ENCODE data around the gene OSER1.

DNA sequence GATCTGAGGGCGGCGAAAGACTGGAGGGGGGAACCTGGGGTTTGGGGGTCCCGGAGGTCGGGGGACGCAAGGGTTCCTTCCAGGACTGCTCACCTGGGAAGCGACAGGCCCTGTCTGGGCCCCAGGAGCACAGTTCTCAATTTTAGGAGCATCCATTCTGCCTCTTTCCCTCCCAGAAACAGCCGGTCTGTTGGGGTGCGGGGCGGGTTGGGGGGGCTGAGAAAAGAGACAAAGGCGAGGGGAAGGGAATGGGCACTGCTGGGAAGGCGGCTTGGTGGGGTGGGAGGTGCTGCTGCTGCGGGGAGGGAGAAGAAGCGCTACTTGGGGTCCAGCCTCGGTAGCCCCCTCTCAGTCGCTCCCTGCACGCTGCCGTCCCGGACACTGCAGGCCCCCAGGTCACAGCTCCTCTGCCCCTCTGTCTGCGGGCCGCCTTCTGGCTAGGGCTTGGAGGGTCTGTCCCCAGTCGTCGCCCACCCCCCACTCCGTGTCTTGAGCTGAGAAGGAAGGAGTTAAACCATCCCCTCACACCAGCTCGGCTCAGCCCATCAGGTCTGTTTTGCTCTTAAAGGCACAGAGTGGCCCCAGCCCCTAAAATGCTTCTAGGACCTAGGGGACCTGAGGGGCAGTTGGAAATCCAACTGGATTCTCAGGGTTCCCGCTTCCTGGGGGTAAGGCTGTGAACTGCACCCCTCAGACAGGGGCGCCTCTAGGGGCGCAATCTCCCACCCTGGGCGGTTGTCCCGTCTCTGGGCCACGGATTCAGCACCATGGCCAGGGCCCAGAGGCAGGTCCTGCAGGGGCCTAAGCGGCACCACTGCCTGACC, 37.2 kb upstream of the OSER1 start:
- TF ChIP-seq, protein P1, sequence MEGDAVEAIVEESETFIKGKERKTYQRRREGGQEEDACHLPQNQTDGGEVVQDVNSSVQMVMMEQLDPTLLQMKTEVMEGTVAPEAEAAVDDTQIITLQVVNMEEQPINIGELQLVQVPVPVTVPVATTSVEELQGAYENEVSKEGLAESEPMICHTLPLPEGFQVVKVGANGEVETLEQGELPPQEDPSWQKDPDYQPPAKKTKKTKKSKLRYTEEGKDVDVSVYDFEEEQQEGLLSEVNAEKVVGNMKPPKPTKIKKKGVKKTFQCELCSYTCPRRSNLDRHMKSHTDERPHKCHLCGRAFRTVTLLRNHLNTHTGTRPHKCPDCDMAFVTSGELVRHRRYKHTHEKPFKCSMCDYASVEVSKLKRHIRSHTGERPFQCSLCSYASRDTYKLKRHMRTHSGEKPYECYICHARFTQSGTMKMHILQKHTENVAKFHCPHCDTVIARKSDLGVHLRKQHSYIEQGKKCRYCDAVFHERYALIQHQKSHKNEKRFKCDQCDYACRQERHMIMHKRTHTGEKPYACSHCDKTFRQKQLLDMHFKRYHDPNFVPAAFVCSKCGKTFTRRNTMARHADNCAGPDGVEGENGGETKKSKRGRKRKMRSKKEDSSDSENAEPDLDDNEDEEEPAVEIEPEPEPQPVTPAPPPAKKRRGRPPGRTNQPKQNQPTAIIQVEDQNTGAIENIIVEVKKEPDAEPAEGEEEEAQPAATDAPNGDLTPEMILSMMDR (IDR thresholded peaks at IDR 0.05): peak; percentile 95
- no peak for TF ChIP-seq EZH2phosphoT487 (IDR thresholded peaks at IDR 0.05)
- TF ChIP-seq EZH2 (IDR thresholded peaks at IDR 0.05): peak; percentile 45

All from neural progenitor cell (in vitro differentiated cells).